Astrocyte of the hippocampus (primary cell): ENCODE data around the gene RCN2.
"Not testable (repeated sequence)": the region's sequence is repeated elsewhere in the genome, so short reads cannot be mapped to it uniquely, and the experiment has no call there.

Experiments
- DNase-seq: peaks from one replicate; pipeline ENCODE4 v3.0.0; 2011; ENCODE audit warnings: low read depth, low spot score

Gene RCN2, protein sequence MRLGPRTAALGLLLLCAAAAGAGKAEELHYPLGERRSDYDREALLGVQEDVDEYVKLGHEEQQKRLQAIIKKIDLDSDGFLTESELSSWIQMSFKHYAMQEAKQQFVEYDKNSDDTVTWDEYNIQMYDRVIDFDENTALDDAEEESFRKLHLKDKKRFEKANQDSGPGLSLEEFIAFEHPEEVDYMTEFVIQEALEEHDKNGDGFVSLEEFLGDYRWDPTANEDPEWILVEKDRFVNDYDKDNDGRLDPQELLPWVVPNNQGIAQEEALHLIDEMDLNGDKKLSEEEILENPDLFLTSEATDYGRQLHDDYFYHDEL

DNA sequence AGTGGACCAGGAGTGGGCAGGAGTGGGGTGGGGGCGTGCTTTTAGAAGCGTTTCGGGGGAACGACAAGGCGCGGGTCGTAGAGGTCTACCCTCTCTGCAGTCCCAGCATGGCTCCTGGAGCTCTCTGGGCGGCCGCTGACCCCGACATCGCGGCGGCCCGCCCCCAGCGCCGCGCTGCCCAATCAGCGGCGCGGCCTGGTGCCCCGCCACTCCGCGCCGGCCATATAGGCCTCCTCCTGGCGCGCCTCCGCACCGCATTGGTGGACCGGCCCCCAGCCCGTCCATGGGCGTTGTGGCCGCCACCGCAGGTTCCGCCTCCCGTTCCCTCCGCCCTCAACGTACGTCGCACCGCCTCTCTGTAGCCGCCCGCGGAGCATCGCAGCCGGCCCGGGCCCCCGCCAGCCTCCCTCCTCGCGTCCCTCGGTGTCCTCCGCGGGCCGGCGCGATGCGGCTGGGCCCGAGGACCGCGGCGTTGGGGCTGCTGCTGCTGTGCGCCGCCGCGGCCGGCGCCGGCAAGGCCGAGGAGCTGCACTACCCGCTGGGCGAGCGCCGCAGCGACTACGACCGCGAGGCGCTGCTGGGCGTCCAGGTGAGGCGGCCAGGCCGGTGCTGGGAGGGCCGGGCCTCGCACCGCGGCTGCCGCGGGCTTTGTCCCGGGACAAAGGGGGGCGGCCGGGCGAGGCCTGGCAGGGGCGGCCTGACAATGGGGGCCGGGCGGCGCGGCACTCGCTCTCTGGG is at the start of gene RCN2:
Gene RCN2, plus strand, starts transcription at position 353 of the 738 bp plus-strand sequence. Its CDS starts 93 bp downstream, at position 446.
- DNase-seq, result peak; percentile 99

DNA sequence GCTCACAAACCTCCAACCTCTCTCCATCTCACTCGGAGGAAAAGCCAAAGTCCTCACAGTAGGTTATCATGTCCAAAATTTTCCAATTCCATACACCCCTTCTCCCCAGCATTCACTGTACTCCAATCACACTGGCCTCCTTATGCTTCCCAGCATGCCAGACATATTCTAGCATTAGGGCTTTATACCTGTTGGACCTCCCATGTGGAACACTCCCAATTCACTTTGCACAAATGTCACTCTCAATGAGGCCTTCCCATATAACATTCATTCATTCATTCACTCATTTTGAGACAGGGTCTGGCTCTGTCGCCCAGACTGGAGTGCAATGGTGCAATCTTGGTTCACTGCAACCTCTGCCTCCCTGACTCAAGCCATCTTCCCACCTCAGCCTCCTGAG is 46.3 kb upstream of the RCN2 start:
- no peak for DNase-seq

DNA sequence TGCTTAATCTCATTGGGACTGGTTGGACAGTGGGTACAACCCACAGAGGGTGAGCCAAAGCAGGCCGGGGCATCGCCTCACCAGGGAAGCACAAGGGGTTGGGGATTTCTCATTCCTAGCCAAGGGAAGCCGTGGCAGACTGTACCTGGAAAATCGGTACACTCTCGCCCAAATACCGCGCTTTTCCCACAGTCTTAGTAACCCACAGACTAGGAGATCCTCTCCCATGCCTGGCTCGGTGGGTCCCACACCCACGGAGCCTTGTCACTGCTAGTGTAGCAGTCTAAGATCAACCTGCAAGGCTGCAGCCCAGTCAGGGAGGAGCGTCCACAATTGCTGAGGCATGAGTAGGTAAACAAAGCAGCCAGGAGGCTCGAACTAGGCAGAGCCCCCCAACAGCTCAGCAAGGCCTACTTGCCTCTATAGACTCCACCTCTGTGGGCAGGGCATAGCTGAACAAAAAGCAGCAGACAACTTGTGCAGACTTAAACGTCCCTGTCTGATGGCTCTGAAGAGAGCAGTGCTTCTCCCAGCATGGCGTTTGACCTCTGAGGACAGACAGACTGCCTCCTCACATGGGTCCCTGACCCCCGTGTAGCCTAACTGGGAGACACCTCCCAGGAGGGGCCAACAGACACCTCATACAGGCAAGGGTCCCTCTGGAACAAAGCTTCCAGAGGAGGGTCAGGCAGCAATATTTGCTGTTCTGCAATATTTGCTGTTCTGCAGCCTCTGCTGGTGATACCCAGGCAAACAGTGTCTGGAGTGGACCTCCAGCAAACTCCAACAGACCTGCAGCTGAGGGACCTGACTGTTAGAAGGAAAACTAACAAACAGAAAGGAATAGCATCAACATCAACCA is 44.0 kb upstream of the RCN2 start:
- DNase-seq, result not testable (repeated sequence)

DNA sequence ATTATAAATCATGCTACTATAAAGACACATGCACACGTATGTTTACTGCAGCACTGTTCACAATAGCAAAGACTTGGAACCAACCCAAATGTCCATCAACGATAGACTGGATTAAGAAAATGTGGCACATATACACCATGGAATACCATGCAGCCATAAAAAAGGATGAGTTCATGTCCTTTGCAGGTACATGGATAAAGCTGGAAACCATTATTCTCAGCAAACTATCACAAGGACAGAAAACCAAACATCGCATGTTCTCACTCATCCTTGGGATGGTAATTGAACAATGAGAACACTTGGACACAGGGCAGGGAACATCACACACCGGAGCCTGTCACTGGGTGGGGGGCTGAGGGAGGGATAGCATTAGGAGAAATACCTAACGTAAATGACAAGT is 38.7 kb upstream of the RCN2 start:
- not testable (repeated sequence) for DNase-seq

DNA sequence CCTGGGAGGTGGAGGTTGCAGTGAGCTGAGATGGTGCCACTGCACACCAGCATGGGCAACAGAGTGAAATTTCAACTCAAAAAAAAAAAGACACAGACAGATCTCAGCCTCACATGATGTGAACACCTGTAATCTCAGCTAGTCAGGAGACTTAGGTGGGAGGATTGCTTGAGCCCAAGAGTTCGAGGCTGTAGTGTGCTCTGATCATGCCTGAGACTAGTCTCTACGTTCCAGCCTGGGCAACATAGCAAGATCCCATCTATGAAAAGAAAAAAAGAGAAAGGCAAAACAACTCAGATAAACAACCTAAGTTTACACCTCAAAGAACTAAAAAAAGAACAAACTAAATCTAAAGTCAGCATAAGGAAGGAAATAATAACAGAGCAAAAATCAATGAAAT is 37.4 kb upstream of the RCN2 start:
- no peak for DNase-seq

DNA sequence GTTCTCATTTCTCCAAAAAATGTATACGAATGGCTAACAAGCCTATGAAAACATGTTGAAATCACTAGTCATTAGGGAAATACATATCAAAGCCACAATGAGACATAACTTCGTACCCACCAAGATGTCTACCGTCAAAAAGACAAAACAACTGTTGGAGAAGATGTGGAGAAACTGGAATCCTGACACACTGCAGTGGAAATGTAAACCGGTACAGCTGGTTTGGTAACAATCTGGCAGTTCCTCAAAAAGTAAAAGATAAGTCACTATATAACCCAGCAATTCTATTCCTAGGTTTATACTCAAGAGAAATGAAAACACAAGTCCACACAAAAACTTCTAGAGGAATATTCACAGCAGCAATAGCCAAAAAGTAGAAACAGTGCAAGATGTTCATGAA is 33.4 kb upstream of the RCN2 start:
- no peak for DNase-seq

DNA sequence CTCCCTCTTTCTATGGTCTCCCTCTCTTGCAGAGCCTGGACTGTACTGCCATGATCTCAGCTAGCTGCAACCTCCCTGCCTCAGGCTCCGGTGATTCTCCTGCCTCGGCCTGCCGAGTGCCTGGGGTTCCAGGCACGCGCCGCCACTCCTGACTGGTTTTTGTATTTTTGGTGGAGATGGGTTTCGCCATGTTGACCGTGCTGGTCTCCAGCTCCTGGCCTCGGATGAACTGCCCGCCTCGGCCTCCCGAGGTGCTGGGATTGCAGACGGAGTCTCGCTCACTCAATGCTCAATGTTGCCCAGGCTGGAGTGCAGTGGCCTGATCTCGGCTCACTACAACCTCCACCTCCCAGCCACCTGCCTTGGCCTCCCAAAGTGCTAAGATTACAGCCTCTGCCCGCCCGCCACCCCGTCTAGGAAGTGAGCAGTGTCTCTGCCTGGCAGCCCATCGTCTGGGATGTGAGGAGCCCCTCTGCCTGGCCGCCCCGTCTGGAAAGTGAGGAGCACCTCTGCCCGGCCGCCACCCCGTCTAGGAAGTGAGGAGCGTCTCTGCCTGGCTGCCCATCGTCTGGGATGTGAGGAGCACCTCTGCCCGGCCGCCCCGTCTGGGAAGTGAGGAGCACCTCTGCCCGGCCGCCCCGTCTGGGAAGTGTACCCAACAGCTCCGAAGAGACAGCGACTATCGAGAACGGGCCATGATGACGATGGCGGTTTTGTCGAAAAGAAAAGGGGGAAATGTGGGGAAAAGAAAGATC is 32.2 kb upstream of the RCN2 start:
- not testable (repeated sequence) for DNase-seq

DNA sequence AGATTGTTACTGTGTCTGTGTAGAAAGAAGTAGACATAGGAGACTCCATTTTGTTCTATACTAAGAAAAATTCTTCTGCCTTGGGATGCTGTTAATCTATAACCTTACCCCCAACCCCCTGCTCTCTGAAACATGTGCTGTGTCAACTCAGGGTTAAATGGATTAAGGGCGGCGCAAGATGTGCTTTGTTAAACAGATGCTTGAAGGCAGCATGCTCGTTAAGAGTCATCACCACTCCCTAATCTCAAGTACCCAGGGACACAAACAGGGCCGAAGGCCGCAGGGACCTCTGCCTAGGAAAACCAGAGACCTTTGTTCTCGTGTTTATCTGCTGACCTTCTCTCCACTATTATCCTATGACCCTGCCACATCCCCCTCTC is 31.6 kb upstream of the RCN2 start:
- not testable (repeated sequence) for DNase-seq

DNA sequence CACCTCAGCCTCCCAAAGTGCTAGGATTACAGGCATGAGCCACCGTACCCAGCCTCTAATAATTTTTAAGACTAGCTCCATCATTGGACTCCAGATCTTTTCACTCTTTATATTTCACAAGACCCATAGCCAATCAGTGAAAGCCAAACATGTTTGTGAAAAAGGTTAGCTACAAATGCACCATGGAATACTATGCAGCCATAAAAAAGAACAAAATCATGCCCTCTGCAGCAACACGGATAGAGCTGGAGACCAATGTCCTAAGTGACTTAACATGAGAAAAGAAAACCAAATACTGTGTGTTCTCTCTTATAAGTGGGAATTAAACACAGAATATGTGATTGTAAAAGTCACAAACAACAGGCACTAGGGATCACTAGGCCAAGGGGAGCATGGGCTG is 29.6 kb upstream of the RCN2 start:
- no peak for DNase-seq

DNA sequence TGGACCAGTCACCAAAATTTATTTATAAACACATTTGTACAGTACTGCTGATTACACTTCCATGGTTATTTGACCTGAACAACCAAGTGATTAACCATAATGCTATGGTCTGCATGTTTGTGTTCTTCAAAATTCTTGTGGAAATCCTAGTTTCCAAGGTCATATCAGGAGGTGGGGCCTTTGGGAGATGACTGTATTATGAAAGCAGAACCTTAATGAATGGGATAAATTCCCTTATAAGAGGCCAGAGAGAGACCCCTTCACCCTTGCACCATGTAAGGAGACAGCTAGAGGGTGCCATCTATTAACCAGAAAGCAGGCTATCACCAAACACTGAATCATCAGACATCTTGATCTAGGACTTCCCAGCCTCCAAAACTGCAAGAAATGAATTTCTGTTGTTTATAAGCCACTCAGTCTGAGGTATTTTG is 28.3 kb upstream of the RCN2 start:
- DNase-seq, result peak; percentile 13

DNA sequence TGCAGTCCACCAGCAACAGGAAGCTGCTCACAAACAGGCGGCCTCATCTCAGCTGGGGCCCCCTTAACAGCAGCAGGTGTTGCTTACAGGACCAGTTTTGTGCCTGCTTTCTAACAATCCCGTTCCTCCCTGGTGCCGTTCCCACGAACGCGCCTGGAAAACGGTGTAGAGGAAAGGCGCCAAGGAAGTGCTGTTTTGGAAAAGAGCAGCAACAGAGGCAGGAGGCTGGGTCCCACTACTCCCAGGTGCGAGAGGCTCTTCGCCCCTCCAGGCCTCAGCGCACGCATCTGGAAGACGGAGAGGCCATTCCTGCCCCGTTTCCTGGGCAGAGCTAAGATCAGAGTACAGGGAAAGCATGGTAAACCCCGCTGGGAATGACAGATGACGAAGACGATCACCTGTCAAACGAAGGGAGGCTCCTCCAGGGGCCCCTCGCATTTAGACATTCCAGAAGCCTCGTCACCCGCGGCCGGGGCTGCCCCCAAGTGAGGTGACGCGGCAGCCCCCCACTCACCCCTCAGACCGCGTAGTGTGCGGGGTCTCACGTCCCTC is 27.0 kb upstream of the RCN2 start:
- peak; percentile 47 for DNase-seq

DNA sequence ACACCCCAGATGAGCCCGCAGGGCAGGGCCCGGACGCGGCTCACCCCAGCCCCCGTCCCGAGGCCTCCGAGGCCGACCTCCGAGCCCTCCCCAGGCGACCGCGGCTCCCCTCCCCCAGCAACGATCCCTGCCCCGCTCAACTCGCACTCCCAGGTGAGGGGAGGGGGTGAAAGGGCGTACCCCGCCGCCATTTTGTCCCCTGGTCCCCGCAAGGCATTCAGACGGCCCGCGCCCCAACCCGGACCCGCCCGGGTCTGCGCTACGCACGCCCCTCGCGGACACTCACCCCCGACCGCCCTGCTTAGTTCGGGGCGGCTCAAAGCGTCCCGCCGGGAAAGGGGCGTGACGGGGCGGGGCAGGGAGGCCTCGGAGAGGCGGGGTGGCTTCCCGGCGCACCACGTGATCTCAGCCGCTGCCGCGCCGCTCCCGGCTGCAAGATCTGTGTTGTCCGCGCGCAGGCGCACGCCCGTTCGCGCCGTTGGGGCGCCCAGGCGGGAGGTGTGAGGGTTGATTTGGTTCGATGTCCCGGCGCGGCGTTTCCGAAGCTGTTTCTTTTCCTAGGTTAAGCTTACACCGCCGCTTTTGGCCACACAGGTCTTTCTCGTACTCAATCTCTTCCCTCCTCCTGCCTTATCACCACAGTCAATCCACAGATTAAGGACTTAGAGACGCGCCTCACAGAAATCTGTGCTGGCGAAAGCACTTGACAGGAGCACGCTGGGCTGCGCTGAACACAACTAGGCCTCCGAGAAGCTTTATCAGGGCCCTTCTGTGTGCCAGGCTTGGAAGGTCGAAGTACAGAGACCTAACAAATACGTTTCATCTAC is 26.3 kb upstream of the RCN2 start, which contains the start of gene SCAPER:
Gene SCAPER, minus strand, starts transcription at position 328 of the 827 bp plus-strand sequence. CDS start 21,523 bp downstream, outside the sequence.
- peak; percentile 94 for DNase-seq

DNA sequence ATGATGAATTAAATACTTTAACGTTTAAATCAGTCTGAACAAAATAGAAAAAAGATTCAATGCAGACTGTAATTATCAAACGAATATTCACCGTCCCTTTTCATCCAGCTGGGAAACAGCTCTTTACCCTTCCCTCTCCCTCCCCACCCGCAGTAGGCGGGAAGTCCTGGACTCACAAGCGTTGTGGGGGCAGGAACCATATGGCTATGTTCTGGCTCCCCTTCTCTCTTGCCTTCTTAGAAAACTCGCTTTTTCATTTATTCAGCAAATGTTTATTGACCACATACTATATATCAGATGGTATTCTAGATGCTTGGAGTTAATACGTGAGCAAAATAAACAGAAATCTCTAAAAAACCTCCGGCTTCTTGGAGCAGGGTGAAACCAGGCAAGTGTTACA is 25.7 kb upstream of the RCN2 start:
- no peak for DNase-seq

DNA sequence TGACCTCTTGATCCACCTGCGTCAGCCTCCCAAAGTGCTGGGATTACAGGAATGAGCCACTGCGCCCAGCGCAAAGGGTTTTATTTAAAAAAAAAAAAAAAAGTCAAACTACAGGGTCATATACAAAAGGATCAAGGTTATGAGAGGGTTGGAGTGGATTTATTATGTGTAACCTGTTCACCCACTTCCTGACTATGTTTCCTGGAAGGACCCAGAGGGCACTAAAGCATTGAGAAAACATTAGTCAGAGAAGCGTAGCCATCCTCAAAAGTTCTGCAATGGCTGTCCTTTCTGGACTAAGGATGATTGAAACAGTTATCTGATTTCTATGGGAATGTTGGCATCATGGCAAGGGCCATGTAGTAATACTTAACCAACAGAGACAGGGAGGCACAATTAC is 19.1 kb upstream of the RCN2 start:
- DNase-seq, result no peak

DNA sequence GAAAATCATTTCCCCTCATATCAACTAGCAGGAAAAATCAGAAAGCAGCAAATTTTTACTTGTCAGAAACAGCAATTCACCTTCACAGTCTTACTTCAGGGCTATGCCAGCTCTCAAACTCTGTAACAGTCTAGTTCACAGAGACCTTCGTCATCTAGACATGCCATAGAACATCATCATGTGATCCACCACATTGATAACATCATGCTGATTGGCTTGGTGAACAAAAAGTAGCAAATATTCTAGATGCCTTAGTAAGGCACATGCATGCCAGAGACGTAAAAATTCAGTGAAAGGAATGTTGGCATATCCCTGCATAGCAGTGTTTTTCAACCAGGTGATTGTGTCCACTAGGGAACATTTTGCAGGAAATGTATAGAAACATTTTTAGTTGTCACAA is 17.8 kb upstream of the RCN2 start:
- DNase-seq, result peak; percentile 19

DNA sequence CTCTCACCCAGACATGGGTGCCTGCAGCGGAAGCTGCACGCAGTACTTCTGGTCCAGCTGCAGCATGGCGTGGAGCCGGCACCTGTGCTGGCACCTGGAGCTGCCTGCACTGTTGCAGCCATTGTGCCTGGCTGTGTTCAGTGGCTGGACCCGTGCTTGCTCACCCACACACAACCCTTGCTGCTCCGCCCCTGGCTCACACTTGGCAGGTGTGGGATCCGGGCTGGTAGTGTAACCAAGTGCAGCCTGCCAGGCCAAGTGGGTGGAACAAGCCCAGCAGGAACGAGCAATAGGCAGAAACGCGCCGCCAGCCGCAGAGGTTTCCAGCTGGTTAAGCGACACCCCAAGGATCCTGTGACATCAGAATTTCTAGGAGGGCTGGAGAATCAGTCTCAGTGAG is 15.2 kb upstream of the RCN2 start:
- DNase-seq, result no peak

DNA sequence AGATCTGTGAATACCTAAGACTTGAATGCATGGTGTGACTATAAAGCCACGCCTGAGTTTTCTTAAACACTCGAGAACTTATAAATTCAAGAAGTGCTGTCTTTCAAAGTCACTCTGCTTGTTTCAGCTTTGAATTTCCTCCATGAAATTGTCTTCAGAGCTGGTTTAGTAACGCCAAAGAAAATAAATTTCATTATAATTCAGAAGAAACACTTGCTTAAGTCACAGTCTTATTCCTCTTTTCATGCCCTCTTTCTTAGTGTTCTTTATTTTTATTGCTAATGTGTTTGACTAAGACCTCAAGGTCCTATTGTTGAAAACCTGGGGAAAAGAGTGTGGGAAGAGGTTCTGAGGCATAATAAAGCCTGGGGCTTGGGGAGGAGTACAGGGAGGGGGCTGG is 3.3 kb upstream of the RCN2 start:
- no peak for DNase-seq

DNA sequence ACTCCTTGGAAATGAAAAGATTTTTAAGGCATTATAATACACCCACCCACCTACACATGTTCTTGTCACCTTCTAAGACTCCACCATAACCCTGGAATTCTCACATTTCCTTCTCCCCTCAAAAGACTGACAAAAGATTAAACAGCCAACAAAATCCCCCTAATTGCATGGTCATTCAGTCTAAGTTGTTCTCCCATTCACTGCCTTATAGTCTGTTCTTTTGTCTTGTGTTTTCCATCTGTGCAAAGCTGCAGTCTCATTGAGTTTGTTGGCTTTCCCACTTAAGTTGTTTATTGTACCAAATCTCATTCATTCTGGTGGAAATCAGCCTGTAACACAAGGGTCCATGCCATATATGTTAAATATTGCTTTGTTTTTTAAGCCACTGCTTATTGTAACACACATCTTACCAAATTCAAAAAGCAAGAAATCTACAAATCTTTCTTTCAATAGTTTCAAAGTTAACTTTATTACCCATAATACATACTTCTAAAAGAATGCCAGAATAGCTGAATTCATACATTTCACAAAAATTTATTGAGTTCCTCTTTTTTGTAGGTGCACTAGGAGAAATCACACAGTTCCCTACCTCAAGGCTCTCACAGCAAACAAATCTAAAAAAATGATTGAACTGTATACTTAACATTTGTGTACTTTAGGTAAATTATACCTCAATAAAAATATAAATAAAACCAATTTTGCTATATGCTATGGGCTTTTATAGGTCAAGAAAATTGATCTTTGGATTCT is 2.4 kb upstream of the RCN2 start:
- no peak for DNase-seq

DNA sequence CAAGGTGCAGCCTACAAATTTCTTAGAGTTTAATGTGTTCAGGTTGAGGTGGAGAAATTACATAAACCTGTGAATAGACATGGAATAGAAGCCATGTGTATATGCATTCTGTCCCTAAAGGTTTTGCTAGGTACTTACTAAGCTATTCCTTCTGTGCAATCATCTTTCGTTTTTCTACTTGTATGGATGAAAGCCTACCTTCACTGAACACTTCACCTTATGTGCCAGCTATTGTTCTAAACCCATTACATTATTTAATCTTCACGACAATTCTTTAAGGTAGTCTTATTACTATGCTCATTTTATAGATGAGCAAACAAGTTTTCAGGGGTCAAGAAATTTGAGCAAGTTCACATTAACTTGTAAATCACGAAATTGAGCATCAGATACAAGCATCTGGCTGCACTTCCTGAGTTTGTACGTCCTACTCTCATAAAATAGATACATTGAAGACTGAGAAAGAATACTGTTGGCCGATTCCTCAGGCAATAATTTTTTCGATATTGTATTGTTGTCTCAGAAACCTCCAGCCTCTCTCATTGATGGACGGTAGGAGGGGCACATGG is 635 bp upstream of the RCN2 start:
- no peak for DNase-seq
